ENCODE results near the gene RDH12.

- TF ChIP-seq, protein P1, sequence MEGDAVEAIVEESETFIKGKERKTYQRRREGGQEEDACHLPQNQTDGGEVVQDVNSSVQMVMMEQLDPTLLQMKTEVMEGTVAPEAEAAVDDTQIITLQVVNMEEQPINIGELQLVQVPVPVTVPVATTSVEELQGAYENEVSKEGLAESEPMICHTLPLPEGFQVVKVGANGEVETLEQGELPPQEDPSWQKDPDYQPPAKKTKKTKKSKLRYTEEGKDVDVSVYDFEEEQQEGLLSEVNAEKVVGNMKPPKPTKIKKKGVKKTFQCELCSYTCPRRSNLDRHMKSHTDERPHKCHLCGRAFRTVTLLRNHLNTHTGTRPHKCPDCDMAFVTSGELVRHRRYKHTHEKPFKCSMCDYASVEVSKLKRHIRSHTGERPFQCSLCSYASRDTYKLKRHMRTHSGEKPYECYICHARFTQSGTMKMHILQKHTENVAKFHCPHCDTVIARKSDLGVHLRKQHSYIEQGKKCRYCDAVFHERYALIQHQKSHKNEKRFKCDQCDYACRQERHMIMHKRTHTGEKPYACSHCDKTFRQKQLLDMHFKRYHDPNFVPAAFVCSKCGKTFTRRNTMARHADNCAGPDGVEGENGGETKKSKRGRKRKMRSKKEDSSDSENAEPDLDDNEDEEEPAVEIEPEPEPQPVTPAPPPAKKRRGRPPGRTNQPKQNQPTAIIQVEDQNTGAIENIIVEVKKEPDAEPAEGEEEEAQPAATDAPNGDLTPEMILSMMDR (IDR thresholded peaks at IDR 0.05; ENCODE audit: low read depth, low read length): no peak
- no peak for TF ChIP-seq EZH2phosphoT487 (IDR thresholded peaks at IDR 0.05; ENCODE audit: low read depth)
Observed at GRCh38 chr14:67690011-67690410, 11.7 kb upstream of the RDH12 start.

All from OCI-LY3 (cell line).